Measurements from ENCODE around the gene CHERP. TPM values are rescaled to one million over a fixed set of nuclear protein-coding genes. Genes with fewer than 3 reads are reported as not detected.

CHERP gene
- total and polyA plus RNA-seq, 2 of the 13 experiments (the other 11 are each of a cell fraction or from before 2014, with no cell fraction given): 4.3 to 5.4 TPM

GRCh38 chr19:16530540-16531379 is 11.5 kb downstream of the CHERP start:
- ChIA-PET POLR2A (no interaction called here), CTCF (ENCODE audit: low intra/inter-chr PET ratio, low total read pairs) (no interaction called here)
- Histone ChIP-seq H3K27ac (ENCODE audit: extremely low read length, insufficient read depth, low read length) (no peak overlapping the region), H4K20me1 (ENCODE audit: insufficient read depth, low read length) (0 out of 2 replicates have a peak, but pooled peaks cover 3% of the 10 kb centered on the region), H3K4me1 (ENCODE audit: insufficient read depth, low read length) (no peaks in the 10 kb centered on the region), H3K4me3 (replicated peaks in 1 of 3; ENCODE audit: insufficient read depth in 1 of 3, low read depth in 2 of 3, low read length in 3 of 3) (no peak overlapping the region), H3K4me2 (ENCODE audit: low read depth, low read length) (no peak overlapping the region), H3K36me3 (replicated peaks in 1 of 2; ENCODE audit: control insufficient read depth in 1 of 2, insufficient read depth in 2 of 2, low read length in 2 of 2) (peaks cover 49 to 98% of the 10 kb centered on the region in 2 experiments), H3K9me3 (ENCODE audit: low read length) (no peaks in the 10 kb centered on the region), H2AFZ (ENCODE audit: low read length) (no peak overlapping the region), H3K9ac (ENCODE audit: insufficient read depth, low read depth, low read length) (no peak overlapping the region), H3K79me2 (ENCODE audit: insufficient read depth, low read length) (peaks cover under 1% of the 10 kb centered on the region), H3K27me3 (ENCODE audit: control insufficient read depth in 1 of 2, insufficient read depth in 2 of 2, low read length in 2 of 2) (no peaks in the 10 kb centered on the region)
- 98% methylated on average over 9 of the region's 43 CpGs for WGBS (ENCODE audit: low lambda C conversion rate)
- FAIRE-seq (no peak), DNase-seq (ENCODE audit: low spot score) (no peak), ATAC-seq (no peak)
- TF ChIP-seq ZNF816 (CRISPR knock-in tag; IDR thresholded peaks at IDR 0.05; ENCODE audit: borderline replicate concordance): no peak
- TF ChIP-seq AGO2 (optimal IDR thresholded peaks at IDR 0.05; ENCODE audit: low read depth, low read length): peak; percentile 16
- in situ Hi-C loops (cut with HindIII; ENCODE audit: extremely low pct_ligation_motif_present, low pct_unique_long_range_greater_than_20kb) (no loop called here), intact Hi-C loops (cut with micrococcal nuclease; ENCODE audit: unreplicated experiment) (no loop called here)
- BruUV-seq (replicated peaks): no TSS peak

- ChIA-PET POLR2A (no interaction called here), CTCF (ENCODE audit: low intra/inter-chr PET ratio, low total read pairs) (no interaction called here)
- no TSS peak for BruUV-seq (replicated peaks)
- no peak overlapping the region for H3K27ac ChIP-seq (ENCODE audit: extremely low read length, insufficient read depth, low read length)
- no peak overlapping the region for H3K9ac ChIP-seq (ENCODE audit: insufficient read depth, low read depth, low read length)
- no peaks in the 10 kb centered on the region for H3K27me3 ChIP-seq (ENCODE audit: control insufficient read depth in 1 of 2, insufficient read depth in 2 of 2, low read length in 2 of 2)
- no peak for TF ChIP-seq AGO1 (IDR thresholded peaks at IDR 0.05; ENCODE audit: low read depth, low read length, poor library complexity, severe bottlenecking)
- TF ChIP-seq AGO2 (optimal IDR thresholded peaks at IDR 0.05; ENCODE audit: low read depth, low read length): peak; percentile 37
- intact Hi-C loops (cut with micrococcal nuclease; ENCODE audit: unreplicated experiment): no loop called here
- in situ Hi-C loops (cut with HindIII; ENCODE audit: extremely low pct_ligation_motif_present, low pct_unique_long_range_greater_than_20kb): no loop called here
- WGBS (ENCODE audit: low lambda C conversion rate): 98% methylated on average over 13 of the region's 25 CpGs
- H4K20me1 ChIP-seq (ENCODE audit: insufficient read depth, low read length): 0 out of 2 replicates have a peak, but pooled peaks cover 3% of the 10 kb centered on the region
- no peak overlapping the region for H2AFZ ChIP-seq (ENCODE audit: low read length)
- ATAC-seq: no peak
- no peaks in the 10 kb centered on the region for H3K4me1 ChIP-seq (ENCODE audit: insufficient read depth, low read length)
- FAIRE-seq: no peak
- no peak overlapping the region for H3K4me2 ChIP-seq (ENCODE audit: low read depth, low read length)
- H3K9me3 ChIP-seq (ENCODE audit: low read length): no peaks in the 10 kb centered on the region
- no peaks in the 10 kb centered on the region for H3K79me2 ChIP-seq (ENCODE audit: insufficient read depth, low read length)
- H3K4me3 ChIP-seq (replicated peaks in 1 of 3; ENCODE audit: insufficient read depth in 1 of 3, low read depth in 2 of 3, low read length in 3 of 3): no peak overlapping the region
- H3K36me3 ChIP-seq (replicated peaks in 1 of 2; ENCODE audit: control insufficient read depth in 1 of 2, insufficient read depth in 2 of 2, low read length in 2 of 2): peaks cover 50 to 97% of the 10 kb centered on the region in 2 experiments; a peak in 4 of 5 replicates
- no peak for DNase-seq (ENCODE audit: low spot score)
Measured at GRCh38 chr19:16529466-16530144, 12.6 kb downstream of the CHERP start.

Measured in HepG2 (cell line).